Heart right ventricle (tissue), 16 donors: ENCODE data around the gene NCAN. TPM values are rescaled to one million over a fixed set of nuclear protein-coding genes. Genes with fewer than 3 reads are reported as not detected.
"Not testable (repeated sequence)": the region's sequence is repeated elsewhere in the genome, so short reads cannot be mapped to it uniquely, and the experiment has no call there.

ENCODE experiments used
- ATAC-seq, 8 donors: fragments of 200-7000 bp; cut with Tn5 transposase; one replicate each; pipeline ENCODE4 v1.9.1; 2020; ENCODE audit warnings: mild to moderate bottlenecking in 8 of 8, moderate library complexity in 8 of 8, moderate number of reproducible peaks in 1 of 8
- DNase-seq, 2 donors: peaks; one replicate each; pipeline ENCODE4 v3.0.0-alpha.2; 2020
- H3K27ac ChIP-seq, 10 donors: fragments of 200-600 bp; sonication (generic) in 2 of 10; one replicate each; pipeline versions ENCODE4 v1.5.0 to v1.8.0; 2020 to 2022; ENCODE audit warnings: mild to moderate bottlenecking in 3 of 10
- H3K27me3 ChIP-seq, 7 donors: fragments of 200-600 bp; one replicate each; pipeline ENCODE4 v1.8.0; 2021 to 2022; ENCODE audit warnings: mild to moderate bottlenecking in 2 of 7
- H3K36me3 ChIP-seq, 9 donors: fragments of 200-600 bp; sonication (generic) in 1 of 9; one replicate each; pipeline versions ENCODE4 v1.5.0 to v1.8.0; 2020 to 2022; ENCODE audit warnings: mild to moderate bottlenecking in 2 of 9
- H3K4me1 ChIP-seq, 9 donors: fragments of 200-600 bp; sonication (generic) in 1 of 9; one replicate each; pipeline versions ENCODE4 v1.5.0 to v1.8.0; 2020 to 2022; ENCODE audit warnings: mild to moderate bottlenecking in 4 of 9
- H3K4me3 ChIP-seq, 10 donors: fragments of 200-600 bp; sonication (generic) in 2 of 10; one replicate each; pipeline versions ENCODE4 v1.5.0 to v1.8.0; 2020 to 2022; ENCODE audit warnings: mild to moderate bottlenecking in 7 of 10, moderate library complexity in 2 of 10
- H3K9me3 ChIP-seq, 11 donors: fragments of 200-600 bp in 10 of 11; sonication (generic) in 2 of 11; one replicate each; pipeline versions ENCODE4 v1.5.0 to v1.8.0; 2013 to 2022; ENCODE audit warnings: mild to moderate bottlenecking in 2 of 11, control low read depth in 1 of 11, moderate library complexity in 1 of 11
- WGBS, 2 donors: extraction: QIAGEN DNeasy Blood & Tissue Kit; methylation state at CpG; one replicate each; pipeline ENCODE4 v1.1.7; 2013; ENCODE audit warnings: inconsistent platforms in 1 of 2; 5-methylcytosine and 5-hydroxymethylcytosine counted together
- intact Hi-C, 10 donors: fragments of 100-400 bp; cut with DNase I; formaldehyde crosslinking; loops; one replicate each; pipeline versions ENCODE4 v1.11.1 to v1.14.2; 2022
- polyA plus RNA-seq, 2 donors: library from polyadenylated mRNA; stranded (reverse); fragments of 200-250 nt; gene quantifications; one replicate each; pipeline ENCODE4 v1.2.3, GENCODE V29; 2013
- total RNA-seq, 10 donors: library from RNA; stranded (reverse); fragmentation: NEBNext Ultra II Directional in 3 of 10; extraction: Animal tissue kit (Norgen Biotek cat#: 25700) in 3 of 10; gene quantifications; one replicate each; pipeline versions ENCODE4 v1.2.1 to v1.2.4, GENCODE V29; 2021 to 2023
- TF ChIP-seq, protein P1 (sequence below), 9 donors: fragments of 200-600 bp; sonication (generic) in 2 of 9; IDR thresholded peaks; one replicate each; pipeline versions ENCODE4 v1.5.0 to v1.8.0; 2021 to 2022; ENCODE audit warnings: antibody characterized with exemption in 9 of 9, mild to moderate bottlenecking in 5 of 9, moderate library complexity in 1 of 9
- donor health status: Arrhythmogenic right ventricular cardiomyopathy.
- donor health status: ischemic (EF 13 %, LVEDD 7.1; RV severe dilation, severe dysfunction).
- donor health status: healthy with polysubstance abuse.
- donor health status: DM: no; HTN: yes; CAD: no.
- donor health status: DM: no; HTN: no; CAD: no.
- donor health status: ischemic (EF 25% LVEDD 6.9; RV normal size, moderate dysfunction).
- donor health status: ischemic (EF 25% LVEDD 5.7; RV mildly dilated, moderate dysfunction).
- donor health status: healthy.
- donor health status: DM: yes; HTN: yes; CAD: no.
- donor health status: Ischemic cardiomyopathy.
- donor health status: ischemic (EF 35%, LVEDD 5.7; RV mildly dilated, moderate dysfunction).
- donor health status: nonischemic (EF 11% LVEDD 7.7; RV severe dilation, severe dysfunction).
- donor health status: DM: yes; HTN: yes; CAD: no.
- donor health status: PGD.
- donor health status: ischemic (EF 29% LVEDD 5.4; RV normal size, mild dysfunction).
- donor health status: nonischemic (EF 23%, LVEDD 6.1; RV moderate dilation, normal function).

The NCAN gene
- total and polyA plus RNA-seq, 12 donors, result not detected

DNA sequence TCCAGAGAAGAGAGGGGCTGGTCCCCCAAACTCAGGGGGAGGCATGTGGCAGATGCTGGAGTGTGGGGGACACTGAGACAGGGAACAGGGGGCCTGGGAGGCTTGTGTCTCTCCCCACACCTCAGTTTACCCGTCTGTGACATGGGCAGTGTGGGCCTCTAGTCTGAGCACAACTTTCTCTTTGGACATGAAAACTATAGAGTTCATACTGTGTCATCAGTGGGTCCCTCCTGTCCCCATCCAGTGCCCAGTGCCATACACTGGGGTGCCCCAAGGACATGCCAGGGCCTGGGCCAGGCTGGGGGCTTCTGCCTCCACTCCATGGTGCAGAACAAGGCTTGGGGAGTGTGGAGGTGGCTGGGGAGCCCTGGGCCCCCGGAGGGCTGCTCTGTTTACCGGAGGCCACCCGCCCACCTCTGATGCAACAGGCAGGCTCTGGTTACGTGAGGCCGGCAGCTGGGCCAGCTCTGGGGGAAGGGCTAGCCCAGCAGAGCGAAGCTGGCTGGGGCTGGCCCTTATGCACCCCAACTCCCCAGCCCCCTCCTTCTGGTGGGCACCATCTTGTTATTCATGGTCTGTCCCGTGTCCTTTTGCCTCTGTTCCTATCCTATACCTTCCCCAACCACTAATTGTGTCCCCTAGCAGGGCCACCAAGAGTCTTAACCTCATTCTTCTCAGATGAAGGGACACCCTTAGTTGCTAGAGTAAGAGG, 39.8 kb upstream of the NCAN start:
- peaks cover 0 to 18% (median 0%) of the 10 kb centered on the region in 9 donors for H3K36me3 ChIP-seq
- WGBS, 2 donors, result 65 to 71% methylated on average over 7 to 8 of the region's 8 CpGs
- intact Hi-C loops, result no loop called here
- H3K27me3 ChIP-seq, result no peaks in the 10 kb centered on the region
- no peak for DNase-seq
- TF ChIP-seq, protein P1, sequence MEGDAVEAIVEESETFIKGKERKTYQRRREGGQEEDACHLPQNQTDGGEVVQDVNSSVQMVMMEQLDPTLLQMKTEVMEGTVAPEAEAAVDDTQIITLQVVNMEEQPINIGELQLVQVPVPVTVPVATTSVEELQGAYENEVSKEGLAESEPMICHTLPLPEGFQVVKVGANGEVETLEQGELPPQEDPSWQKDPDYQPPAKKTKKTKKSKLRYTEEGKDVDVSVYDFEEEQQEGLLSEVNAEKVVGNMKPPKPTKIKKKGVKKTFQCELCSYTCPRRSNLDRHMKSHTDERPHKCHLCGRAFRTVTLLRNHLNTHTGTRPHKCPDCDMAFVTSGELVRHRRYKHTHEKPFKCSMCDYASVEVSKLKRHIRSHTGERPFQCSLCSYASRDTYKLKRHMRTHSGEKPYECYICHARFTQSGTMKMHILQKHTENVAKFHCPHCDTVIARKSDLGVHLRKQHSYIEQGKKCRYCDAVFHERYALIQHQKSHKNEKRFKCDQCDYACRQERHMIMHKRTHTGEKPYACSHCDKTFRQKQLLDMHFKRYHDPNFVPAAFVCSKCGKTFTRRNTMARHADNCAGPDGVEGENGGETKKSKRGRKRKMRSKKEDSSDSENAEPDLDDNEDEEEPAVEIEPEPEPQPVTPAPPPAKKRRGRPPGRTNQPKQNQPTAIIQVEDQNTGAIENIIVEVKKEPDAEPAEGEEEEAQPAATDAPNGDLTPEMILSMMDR (IDR thresholded peaks at IDR 0.05), result no peak
- H3K9me3 ChIP-seq, result no peaks in the 10 kb centered on the region
- ATAC-seq, result peak in 1 of 8 donors; percentile 23
- H3K27ac ChIP-seq, result no peak overlapping the region
- peaks cover 0 to 31% (median 10%) of the 10 kb centered on the region in 9 donors for H3K4me1 ChIP-seq
- no peak overlapping the region for H3K4me3 ChIP-seq

DNA sequence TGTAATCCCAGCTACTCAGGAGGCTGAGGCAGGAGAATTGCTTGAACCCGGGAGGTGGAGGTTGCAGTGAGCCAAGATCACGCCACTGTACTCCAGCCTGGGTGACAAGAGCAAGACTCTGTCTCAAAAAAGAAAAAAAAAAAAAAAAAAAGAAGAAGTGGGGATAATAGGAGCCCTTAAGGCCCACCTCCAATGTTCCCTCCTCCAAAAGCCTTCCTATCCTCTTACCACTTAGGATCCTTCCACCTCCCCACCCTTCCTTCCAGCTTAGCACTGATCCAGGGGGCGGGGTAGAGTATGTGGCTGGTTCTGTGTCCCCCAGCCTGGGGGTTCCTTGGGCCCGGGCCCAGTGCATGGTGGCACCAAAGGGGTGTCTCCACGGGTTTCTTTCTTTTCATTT, 38.5 kb upstream of the NCAN start:
- intact Hi-C loops, H3K27me3 ChIP-seq, DNase-seq, ATAC-seq, H3K27ac ChIP-seq, H3K4me3 ChIP-seq, H3K9me3 ChIP-seq: not testable (repeated sequence)
- Histone ChIP-seq H3K36me3 (peaks cover 0 to 27% (median 0%) of the 10 kb centered on the region in 9 donors), H3K4me1 (peaks cover 0 to 31% (median 10%) of the 10 kb centered on the region in 9 donors)
- 92 to 93% methylated on average over 5 of the region's 5 CpGs for WGBS, 2 donors

DNA sequence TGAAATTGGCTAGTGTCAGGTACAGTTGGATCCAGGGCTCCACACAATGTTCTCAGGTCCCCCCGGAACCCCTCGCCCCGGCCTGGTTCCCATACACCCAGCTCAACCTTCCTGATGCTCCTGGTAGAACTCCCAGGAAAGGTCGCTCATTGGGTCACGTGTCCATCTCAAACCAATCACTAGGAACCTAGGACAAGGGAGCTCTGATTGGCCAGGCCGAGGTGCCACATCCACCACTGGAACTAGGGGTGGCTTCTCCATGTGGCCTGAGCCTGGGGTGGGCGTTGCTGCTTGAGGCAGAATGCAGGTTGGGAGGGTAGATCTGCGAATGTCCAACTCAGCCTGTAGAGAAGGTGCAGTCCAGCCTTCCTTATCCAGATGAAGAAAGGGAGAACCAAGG, 34.8 kb upstream of the NCAN start:
- Histone ChIP-seq H3K27me3 (no peaks in the 10 kb centered on the region), H3K27ac (no peak overlapping the region), H3K36me3 (peaks cover 0 to 62% (median 11%) of the 10 kb centered on the region in 9 donors), H3K4me1 (peaks cover 0 to 7% (median 0%) of the 10 kb centered on the region in 9 donors), H3K9me3 (peaks cover 0 to 5% (median 0%) of the 10 kb centered on the region in 11 donors), H3K4me3 (no peak overlapping the region)
- intact Hi-C loops, result no loop called here
- TF ChIP-seq, protein P1 (IDR thresholded peaks at IDR 0.05), result no peak
- 89 to 92% methylated on average over 8 of the region's 8 CpGs for WGBS, 2 donors
- DNase-seq (no peak), ATAC-seq (no peak)

DNA sequence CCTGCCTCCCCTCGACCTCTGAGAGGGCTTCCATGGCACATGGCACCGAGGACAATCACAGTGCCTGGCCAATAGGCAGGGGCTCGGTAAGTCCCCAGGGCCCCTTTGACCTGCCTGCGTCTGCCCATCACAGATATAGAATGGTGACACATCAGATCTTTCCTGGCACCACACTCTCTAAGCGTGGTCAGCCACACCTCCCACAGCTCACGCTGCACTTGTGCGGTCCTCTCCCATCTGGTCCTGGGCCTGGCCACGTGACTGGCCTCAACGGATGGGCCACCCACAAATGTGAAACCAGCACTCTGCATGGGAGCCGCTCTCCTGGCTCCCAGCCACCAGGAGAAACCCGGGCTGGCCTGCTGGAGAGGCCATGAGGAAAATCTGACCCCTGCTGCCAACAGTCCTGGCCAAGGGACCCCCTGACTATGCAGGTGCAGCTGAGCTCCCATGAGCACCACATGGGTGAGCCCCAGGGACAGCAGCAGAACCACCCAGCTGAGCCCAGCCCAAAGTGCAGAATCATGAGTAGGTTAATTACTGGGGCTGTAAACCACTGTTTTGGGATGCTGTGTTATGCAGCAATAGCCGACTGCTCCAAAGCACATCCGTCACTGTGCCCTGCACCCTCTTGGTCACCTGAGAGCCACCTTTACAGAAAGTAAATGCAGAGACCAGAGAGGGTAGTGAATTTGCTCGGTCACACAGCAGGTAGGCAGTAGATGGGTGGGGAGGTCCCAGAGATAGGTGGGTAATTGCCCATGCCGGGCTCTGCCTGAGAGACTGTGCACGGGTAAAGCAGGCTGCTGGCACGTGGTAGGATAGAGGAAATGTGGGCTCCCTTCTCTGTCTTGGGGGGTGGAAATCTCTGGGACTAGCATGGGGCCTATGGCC, 32.0 kb upstream of the NCAN start:
- ATAC-seq (no peak), DNase-seq (no peak)
- H3K36me3 ChIP-seq, result peaks cover 0 to 80% (median 11%) of the 10 kb centered on the region in 9 donors
- H3K4me3 ChIP-seq, result no peak overlapping the region
- H3K27ac ChIP-seq, result no peak overlapping the region
- TF ChIP-seq, protein P1 (IDR thresholded peaks at IDR 0.05), result no peak
- WGBS, 2 donors, result 87 to 88% methylated on average over 17 of the region's 17 CpGs
- no peaks in the 10 kb centered on the region for H3K27me3 ChIP-seq
- H3K4me1 ChIP-seq, result peaks cover 0 to 1% (median 0%) of the 10 kb centered on the region in 9 donors
- intact Hi-C loops, result loop anchor here in 1 of 10 donors (5.0 kb wide), 1 partner anchor 127 kb away; no protein-coding TSS in a partner anchor
- H3K9me3 ChIP-seq, result peaks cover 0 to 5% (median 0%) of the 10 kb centered on the region in 11 donors
